Ascending aorta (tissue), 2 donors: ENCODE results near the gene CEP112. TPM values are rescaled to one million over a fixed set of nuclear protein-coding genes. Genes with fewer than 3 reads are reported as not detected.

Experiments
- DNase-seq, 2 donors: peaks; one replicate each; pipeline ENCODE4 v3.0.0-alpha.2; 2019; ENCODE audit warnings: low spot score in 2 of 2
- H3K27ac ChIP-seq, 2 donors: fragments of 200-600 bp; sonication (generic); one replicate each; pipeline ENCODE4 v1.5.1; 2016 to 2017; ENCODE audit warnings: mild to moderate bottlenecking in 1 of 2
- H3K27me3 ChIP-seq: fragments of 200-600 bp; sonication (generic); one replicate; pipeline ENCODE4 v1.5.1; 2017
- H3K36me3 ChIP-seq, 2 donors: fragments of 200-600 bp; sonication (generic); one replicate each; pipeline ENCODE4 v1.5.1; 2016
- H3K4me1 ChIP-seq, 2 donors: fragments of 200-600 bp; sonication (generic); one replicate each; pipeline ENCODE4 v1.5.1; 2016 to 2017; ENCODE audit warnings: mild to moderate bottlenecking in 1 of 2
- H3K4me3 ChIP-seq, 2 donors: fragments of 200-600 bp; sonication (generic); one replicate each; pipeline ENCODE4 v1.5.1; 2016 to 2017; ENCODE audit warnings: mild to moderate bottlenecking in 1 of 2
- H3K9me3 ChIP-seq, 2 donors: fragments of 200-600 bp; sonication (generic); one replicate each; pipeline ENCODE4 v1.5.1; 2016
- intact Hi-C: fragments of 100-400 bp; cut with DNase I; formaldehyde crosslinking; loops from one replicate; pipeline ENCODE4 v1.15.1; 2023
- total RNA-seq: library from RNA; depleted of rRNA; stranded (reverse); fragments of >200 nt; gene quantifications from one replicate; pipeline ENCODE4 v1.1.0, GENCODE V29; 2016
- TF ChIP-seq, protein P1 (sequence below), 3 experiments: fragments of 200-600 bp in 2 of 3; fragments of 450-650 bp in 1 of 3; sonication (generic) in 2 of 3; IDR thresholded peaks; one replicate each; pipeline ENCODE4 v1.5.1; 2016 to 2019; ENCODE audit warnings: antibody characterized with exemption in 3 of 3, mild to moderate bottlenecking in 1 of 3, moderate library complexity in 1 of 3

The CEP112 gene
- total RNA-seq, 1 donor from 2014 or later: 11.4 TPM

DNA sequence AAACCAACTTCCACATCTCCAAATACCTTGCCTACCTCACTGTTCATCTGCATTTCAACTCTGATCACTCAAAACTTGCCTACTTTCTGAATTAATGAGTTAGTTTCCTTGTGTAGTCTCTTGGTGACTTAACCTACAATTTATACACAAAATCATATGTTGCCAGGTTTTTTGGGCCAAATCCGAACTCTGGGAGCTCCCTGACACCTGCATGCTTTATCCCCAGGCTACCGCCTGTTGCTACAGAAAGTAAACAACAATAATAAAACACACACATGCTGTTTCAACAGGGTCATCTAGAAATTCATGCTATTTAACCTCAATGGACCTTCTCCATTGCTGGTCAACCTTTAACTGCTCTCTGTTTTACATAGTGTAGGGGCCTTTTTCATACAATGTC is 526.0 kb downstream of the CEP112 start:
- TF ChIP-seq, protein P1, sequence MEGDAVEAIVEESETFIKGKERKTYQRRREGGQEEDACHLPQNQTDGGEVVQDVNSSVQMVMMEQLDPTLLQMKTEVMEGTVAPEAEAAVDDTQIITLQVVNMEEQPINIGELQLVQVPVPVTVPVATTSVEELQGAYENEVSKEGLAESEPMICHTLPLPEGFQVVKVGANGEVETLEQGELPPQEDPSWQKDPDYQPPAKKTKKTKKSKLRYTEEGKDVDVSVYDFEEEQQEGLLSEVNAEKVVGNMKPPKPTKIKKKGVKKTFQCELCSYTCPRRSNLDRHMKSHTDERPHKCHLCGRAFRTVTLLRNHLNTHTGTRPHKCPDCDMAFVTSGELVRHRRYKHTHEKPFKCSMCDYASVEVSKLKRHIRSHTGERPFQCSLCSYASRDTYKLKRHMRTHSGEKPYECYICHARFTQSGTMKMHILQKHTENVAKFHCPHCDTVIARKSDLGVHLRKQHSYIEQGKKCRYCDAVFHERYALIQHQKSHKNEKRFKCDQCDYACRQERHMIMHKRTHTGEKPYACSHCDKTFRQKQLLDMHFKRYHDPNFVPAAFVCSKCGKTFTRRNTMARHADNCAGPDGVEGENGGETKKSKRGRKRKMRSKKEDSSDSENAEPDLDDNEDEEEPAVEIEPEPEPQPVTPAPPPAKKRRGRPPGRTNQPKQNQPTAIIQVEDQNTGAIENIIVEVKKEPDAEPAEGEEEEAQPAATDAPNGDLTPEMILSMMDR (IDR thresholded peaks at IDR 0.05): no peak

DNA sequence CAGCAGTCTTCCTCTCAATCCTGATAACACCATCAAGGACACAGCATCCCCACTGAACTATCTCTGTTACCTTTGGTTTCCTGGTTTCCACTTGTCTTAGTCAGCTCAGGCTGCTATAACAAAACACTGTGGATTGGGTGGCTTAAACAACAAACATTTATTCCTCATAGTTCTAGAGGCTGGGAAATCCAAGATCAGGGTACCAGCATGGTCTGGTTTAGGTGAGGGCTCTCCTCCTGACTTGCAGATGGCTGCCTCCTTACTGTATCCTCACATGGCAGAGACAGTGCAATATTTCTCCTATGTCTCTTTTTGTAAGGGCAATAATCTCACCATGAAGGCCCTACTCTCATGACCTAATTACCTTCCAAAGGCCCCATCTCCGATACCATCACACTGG is 527.2 kb downstream of the CEP112 start:
- H3K27ac ChIP-seq: no peak overlapping the region
- H3K36me3 ChIP-seq: no peaks in the 10 kb centered on the region
- no peak for DNase-seq
- no peaks in the 10 kb centered on the region for H3K4me1 ChIP-seq
- no peak overlapping the region for H3K4me3 ChIP-seq
- intact Hi-C loops: no loop called here
- TF ChIP-seq, protein P1 (IDR thresholded peaks at IDR 0.05): no peak
- no peaks in the 10 kb centered on the region for H3K27me3 ChIP-seq
- H3K9me3 ChIP-seq: no peaks in the 10 kb centered on the region

More for the DNA sequence above, 526.0 kb downstream of the CEP112 start:
- H3K27me3 ChIP-seq: no peaks in the 10 kb centered on the region
- H3K27ac ChIP-seq: no peak overlapping the region
- intact Hi-C loops: no loop called here
- no peaks in the 10 kb centered on the region for H3K4me1 ChIP-seq
- DNase-seq: no peak
- H3K9me3 ChIP-seq: no peaks in the 10 kb centered on the region
- no peaks in the 10 kb centered on the region for H3K36me3 ChIP-seq
- no peak overlapping the region for H3K4me3 ChIP-seq

DNA sequence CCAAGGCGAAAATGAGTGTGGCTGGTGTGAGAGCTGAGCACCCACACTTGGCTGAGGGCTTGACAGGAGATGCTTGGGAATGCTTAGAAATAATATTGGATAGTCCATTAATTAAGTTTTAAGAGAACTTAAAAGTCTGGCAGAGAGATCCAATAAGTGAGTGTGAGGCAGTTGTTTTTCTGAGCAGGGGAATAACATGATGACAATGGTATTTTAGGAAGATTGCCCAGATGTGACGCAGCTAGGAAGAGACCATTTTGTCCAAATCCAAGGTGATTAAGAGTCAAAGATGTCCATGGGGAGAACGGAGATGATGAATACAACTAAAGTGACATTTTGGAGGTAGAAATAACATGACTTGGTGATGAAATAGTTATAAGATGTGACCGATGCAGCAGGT is 527.7 kb downstream of the CEP112 start:
- H3K4me1 ChIP-seq: no peaks in the 10 kb centered on the region
- H3K9me3 ChIP-seq: no peaks in the 10 kb centered on the region
- no peak overlapping the region for H3K27ac ChIP-seq
- no peaks in the 10 kb centered on the region for H3K36me3 ChIP-seq
- no peaks in the 10 kb centered on the region for H3K27me3 ChIP-seq
- DNase-seq: no peak
- intact Hi-C loops: no loop called here
- TF ChIP-seq, protein P1 (IDR thresholded peaks at IDR 0.05): no peak
- H3K4me3 ChIP-seq: no peak overlapping the region

DNA sequence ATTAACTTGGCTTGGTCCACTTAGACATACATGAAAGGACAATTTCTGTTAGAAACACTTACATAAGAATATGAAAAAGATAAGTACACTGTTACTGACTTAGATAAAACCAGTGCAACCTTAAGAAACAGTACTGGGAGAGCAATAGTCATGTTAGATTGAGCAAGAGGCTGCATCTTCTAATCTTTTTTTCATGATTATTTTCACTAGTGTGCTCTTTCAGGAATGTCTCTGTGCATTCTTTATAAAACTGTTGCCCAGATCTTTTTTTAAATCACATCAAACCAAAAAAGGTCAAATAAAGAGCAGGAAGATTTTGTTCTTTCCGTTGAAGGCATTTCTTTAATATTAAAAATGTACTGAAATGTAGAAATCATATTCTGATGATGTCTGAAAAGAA is 529.7 kb downstream of the CEP112 start:
- Histone ChIP-seq H3K4me1 (no peaks in the 10 kb centered on the region), H3K4me3 (no peak overlapping the region), H3K9me3 (no peaks in the 10 kb centered on the region), H3K36me3 (no peaks in the 10 kb centered on the region), H3K27ac (no peak overlapping the region), H3K27me3 (no peaks in the 10 kb centered on the region)
- intact Hi-C loops: no loop called here
- TF ChIP-seq, protein P1 (IDR thresholded peaks at IDR 0.05): no peak
- no peak for DNase-seq

DNA sequence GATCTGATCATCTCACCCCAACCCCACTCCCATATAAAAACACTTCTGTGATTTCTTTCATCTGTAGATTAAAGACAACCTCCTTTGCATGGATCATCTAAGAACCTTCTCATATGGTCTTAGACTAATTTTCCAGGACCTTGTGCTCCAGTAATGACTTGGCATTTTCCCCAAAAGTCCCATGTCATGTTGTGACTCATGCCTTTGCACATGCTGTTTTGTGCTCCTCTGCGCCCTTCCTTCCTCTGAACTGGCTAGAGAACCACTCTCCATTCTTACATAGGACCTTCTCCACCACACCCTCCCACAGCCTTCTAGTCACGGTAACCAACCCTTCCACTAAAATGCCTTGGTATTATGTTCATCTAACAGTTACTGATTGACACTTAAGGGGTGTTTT is 531.0 kb downstream of the CEP112 start:
- TF ChIP-seq, protein P1 (IDR thresholded peaks at IDR 0.05): no peak

DNA sequence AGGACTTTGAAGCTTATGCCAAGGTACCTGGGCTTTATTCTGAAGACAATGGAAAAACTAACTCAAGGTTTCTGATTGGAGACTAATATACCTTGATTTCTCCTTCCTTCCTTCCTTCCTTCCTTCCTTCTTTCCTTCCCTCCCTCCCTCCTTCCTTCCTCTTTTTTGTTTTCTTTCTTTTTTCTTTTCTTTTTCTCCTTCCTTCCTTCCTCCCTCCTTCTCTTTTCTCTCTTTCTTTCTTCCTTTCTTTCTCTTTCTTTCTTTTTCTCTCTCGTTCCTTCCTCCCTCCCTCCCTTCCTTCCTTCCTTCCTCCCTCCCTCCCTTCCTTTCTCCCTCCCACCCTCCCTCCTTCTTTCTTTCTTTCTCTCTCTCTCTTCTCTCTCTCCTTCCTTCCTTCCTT is 531.9 kb downstream of the CEP112 start:
- Histone ChIP-seq H3K4me1 (no peaks in the 10 kb centered on the region), H3K36me3 (no peaks in the 10 kb centered on the region), H3K27ac (no peak overlapping the region), H3K9me3 (no peaks in the 10 kb centered on the region), H3K27me3 (no peaks in the 10 kb centered on the region), H3K4me3 (no peak overlapping the region)
- no peak for DNase-seq
- TF ChIP-seq, protein P1 (IDR thresholded peaks at IDR 0.05): no peak
- intact Hi-C loops: no loop called here

More for the DNA sequence above, 531.0 kb downstream of the CEP112 start:
- no peak overlapping the region for H3K4me3 ChIP-seq
- no peak overlapping the region for H3K27ac ChIP-seq
- no peaks in the 10 kb centered on the region for H3K27me3 ChIP-seq
- intact Hi-C loops: no loop called here
- no peak for DNase-seq
- no peaks in the 10 kb centered on the region for H3K36me3 ChIP-seq
- no peaks in the 10 kb centered on the region for H3K4me1 ChIP-seq
- no peaks in the 10 kb centered on the region for H3K9me3 ChIP-seq
